HG03469 (cell line): ENCODE measurements around the gene SYN1.
"Not testable (repeated sequence)": the region's sequence is repeated elsewhere in the genome, so short reads cannot be mapped to it uniquely, and the experiment has no call there.

Experiments
- ATAC-seq: cut with Tn5 transposase; IDR thresholded peaks from one replicate; pipeline ENCODE4 v1.9.1; 2021; ENCODE audit warnings: mild to moderate bottlenecking, moderate library complexity, moderate number of reproducible peaks; ENCODE audit not compliant: unreplicated experiment

SYN1 gene

DNA sequence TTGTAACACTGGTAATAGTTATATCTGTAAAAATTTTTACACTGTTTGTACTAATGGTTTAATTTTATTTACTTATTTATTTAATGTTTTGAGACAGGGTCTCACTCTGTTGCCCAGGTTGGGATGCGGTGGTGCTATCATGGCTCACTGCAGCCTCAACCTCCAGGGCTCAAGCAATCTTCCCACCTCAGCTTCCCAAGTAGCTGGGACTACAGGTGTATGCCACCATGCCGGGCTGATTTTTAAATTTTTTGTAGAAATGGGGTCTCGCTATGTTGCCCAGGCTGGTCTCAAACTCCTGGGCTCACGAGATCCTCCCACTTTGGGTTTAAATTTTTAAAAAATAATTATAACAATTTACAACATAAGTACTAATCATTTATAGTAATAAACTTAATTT, 16.5 kb downstream of the SYN1 start:
- not testable (repeated sequence) for ATAC-seq

DNA sequence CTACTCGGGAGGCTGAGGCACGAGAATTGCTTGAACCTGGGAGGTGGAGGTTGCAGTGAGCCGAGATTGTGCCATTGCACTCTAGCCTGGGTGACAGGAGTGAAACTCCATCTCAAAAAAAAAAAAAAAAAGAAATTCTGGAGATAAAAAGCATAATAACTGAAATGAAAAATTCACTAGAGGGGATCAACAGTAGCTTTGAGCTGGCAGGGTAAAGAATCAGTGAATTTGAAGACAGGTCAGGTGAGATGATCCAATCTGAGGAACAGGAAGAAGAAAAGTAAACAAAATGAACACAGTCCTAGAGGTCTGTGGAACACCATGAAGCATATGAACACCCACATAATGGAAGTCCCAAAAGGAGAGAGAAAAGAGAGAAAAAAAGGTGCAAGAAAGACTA, 22.4 kb downstream of the SYN1 start:
- ATAC-seq, result no peak

DNA sequence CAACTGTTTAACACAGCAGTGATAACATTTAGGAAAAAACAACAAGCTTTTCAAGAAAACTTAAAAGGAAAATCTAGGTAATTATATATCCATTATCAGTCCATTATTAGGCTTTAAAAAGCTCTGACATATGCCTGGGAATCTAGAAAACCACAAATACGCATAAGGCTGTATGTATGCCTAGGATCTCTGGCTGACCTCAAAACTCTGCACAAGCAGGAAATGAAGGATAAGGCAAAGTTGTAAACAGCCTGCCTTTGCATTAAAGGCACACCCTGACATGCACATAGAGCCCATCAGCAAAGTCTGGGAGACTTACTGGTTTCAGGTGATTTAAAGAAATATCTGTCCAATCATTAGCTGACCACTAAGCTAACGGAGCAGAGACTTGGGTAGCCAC, 23.4 kb downstream of the SYN1 start:
- no peak for ATAC-seq

DNA sequence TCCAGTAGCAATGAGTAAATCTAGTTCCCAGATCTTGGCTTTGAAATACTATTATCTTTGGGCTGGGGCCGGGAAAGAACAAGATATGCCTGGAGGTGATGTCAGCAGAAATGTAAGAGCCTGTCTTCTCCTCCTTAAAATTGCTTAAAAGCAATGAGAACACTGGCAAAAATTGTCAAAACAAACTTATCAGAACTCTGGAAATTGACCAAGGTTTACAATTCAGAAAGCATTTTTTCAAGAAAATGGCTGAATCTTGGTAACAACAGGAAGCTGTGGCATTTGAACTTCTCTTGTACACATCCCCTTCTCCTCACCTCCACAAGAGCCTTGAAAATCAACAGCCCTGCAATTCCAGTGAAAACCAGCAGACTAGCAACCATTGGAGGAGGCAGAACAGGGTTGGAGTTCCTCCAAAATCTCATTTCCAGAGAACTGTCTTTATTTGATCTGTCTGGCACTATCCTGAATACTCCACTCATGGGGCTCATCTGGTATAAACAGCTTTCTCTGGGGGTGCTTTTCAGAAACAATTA, 23.9 kb downstream of the SYN1 start:
- ATAC-seq, result no peak

DNA sequence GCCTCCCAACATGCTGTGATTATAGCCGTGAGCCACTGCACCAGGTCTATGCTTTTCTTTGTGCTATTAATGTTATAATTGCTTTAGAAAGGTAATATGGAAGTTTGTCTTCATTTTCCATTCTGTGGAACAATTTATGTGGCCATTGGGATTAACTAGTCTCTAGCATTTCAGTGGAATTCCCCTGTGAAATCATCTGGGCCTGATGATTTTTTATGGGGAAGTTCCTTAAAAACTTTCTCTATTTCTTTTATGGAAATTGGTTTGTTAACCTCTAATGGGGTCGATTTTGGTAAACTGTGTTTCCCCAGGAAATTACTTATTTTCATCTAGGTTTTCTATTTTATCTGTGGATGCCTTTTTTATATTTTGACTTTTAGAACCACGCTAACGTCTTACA, 26.1 kb downstream of the SYN1 start:
- no peak for ATAC-seq

DNA sequence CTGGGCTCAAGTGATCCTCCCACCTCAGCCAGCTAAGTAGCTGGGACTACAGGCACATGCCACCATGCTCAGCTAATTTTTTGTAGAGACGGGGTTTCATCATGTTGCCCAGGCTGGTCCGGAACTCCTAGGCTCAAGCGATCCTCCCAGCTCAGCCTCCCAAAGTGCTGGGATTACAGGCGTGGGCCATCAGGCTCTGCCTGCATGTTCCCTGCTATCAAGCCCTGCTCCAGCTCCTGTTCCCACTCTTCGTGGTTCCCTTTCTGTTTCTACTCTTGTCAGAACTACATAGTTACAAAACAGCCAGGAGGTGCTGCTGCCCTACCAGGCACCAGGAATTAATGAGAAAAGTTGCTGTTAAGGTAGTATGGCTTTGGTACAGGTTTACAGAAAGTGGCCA, 28.7 kb downstream of the SYN1 start:
- no peak for ATAC-seq

DNA sequence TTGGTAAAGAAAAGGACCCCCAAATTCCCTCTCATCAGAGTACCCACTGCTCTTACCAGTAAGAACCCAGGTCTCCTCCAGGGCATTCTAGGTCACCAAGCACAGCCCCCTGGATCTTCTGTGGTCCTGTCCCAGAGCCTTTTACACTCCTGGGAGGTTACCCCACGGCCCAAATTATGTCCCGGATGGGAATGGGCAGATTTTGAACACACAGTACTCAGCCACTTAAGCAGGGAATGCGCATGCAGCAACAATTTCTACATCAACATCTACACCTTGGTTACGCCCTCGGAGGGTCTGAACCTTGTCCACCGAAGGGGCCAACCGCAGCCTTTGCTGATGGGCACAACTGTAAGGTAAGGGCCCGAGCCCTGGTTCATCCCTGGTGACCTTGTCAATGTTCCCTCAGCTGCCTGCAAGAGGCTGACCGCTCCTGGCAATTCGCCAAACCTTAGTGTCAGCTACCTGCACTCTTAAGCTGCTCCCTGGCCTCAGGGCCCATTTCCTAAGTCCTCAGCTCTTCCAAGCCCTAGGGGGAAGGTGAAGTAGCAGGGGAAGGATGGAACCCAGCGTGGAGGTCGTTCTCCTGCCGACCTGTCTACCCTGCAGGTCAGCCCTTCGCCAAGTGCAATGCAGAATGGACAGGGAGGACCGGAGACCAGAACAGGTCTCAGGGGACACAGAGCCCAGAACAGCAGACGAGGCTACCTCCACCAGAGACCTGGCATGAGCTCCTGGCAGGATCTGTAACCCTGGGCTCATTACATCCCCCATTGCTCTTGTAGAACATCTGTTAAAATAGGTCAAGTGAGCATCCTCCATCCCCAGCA, 31.5 kb downstream of the SYN1 start:
- ATAC-seq, result no peak

DNA sequence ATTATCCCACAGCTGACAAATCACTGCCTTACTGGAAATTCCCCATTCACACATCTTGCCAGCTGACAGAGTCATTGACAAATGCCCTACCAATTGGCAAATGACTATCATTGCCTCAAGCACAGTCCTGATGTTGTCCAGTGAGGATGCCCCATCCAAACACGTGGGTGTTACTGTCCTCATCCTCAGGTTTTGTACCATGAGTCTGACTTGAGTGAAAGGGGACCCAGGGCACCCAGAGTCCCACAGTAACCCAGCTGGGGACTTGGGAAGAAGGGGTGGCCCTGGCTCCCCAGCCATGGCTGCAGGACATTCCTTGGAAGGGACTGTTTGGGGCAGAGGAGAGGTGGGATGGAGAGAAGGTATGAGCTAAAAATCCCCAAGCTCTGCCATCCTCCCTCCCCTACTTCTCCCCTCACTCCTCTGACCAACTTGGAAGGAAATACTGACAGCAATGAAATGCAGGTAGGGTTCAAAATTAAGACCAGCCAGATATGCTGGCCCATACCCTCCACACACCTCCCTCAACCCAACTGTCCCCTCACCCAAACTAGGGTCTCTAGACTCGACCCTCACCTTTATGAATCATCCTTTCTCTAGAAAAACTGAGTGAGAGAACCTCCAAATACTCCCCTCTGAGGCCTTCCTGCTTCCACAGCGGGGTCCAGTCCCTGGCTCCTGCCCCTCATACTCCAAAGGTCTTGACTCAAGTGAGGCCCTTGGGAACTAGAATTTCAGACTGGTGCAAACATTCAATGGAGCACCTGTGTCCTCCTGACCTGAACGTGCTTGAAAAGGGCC, 32.4 kb downstream of the SYN1 start:
- ATAC-seq, result no peak

DNA sequence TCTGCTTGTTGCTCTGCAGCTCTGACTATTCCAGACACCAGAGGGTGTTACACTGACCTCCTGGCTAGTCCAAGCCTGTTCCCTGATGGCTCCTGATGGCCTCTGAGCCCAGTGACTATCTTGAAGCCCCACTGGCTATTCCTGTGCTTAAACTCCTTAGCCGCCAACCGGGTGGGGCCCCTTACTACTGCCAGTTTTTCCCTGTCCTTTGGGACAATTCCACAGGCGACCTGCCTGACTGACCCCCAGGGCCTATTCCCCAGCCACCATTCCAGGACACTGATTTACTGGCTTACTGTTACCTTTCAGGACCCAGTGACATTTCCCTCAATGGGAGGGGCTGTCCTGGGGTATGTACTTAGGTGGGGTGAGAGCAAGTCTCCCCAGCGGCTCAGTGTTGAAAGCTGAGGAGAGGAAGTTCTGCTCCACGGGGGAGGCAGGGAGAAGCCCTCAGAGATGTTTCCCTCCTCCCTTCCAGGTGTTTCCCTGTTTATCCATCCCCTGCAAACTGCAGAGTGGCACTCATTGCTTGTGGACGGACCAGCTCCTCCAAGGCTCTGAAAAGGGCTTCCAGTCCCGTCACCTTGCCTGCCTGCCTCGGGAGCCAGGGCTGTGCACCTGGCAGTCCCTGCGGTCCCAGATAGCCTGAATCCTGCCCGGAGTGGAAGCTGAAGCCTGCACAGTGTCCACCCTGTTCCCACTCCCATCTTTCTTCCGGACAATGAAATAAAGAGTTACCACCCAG, 33.4 kb downstream of the SYN1 start:
- ATAC-seq, result no peak

DNA sequence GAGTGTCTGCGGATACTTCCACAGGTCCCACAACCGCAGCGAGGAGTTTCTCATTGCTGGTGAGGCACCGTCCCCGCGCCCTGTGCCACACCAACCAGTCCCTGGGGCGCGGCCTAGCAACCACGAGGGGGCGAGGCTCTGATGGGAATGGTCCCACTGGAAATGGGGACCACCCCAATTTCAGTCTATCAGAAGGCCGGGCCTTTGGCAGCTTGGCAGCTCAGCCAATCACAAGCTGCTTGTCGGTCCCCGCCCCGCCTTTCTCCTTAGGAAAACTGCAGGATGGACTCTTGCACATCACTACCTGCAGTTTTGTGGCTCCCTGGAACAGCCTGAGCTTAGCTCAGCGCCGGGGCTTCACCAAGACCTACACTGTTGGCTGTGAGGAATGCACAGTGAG, 34.4 kb downstream of the SYN1 start:
- no peak for ATAC-seq

DNA sequence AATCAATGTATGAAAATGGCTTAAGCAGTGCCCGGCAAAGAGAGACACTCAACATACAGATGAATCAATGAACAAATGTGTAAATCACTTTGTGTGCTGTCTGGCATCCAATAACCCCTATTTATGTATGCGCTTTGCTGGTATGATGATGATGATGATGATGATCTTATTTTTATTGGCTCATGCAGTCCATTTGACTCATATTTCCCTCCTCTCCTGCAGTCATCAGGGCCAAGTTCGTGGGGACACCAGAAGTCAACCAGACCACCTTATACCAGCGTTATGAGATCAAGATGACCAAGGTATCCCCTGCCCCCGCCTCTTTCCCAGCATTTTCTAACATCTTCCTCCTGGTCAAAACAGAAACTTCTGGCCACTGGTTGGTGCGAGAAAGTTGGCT, 34.9 kb downstream of the SYN1 start:
- no peak for ATAC-seq

DNA sequence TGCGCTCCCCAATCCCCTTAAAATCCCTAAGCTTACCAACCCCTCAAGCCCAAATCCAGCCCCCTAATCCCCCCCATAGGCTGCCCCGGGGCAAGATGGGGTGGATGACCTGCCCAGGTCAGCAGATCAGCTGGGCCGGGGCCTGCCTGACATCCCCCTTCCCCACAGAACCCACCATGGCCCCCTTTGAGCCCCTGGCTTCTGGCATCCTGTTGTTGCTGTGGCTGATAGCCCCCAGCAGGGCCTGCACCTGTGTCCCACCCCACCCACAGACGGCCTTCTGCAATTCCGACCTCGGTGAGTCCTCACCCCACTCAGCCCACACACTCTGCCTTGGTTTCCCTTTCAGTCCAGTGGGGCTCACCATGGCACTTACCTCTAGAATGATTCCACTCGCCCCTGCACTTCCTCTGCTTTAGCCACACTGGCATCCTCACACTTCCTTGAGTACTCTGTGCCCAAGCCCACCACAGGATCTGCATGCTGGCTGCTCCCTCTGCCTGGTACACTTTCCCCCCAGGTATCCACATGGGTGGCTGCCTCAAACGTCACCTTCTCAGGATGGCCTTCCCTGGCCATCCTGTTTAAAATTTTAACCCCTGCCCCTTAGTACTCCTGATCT, 36.3 kb downstream of the SYN1 start:
- no peak for ATAC-seq

DNA sequence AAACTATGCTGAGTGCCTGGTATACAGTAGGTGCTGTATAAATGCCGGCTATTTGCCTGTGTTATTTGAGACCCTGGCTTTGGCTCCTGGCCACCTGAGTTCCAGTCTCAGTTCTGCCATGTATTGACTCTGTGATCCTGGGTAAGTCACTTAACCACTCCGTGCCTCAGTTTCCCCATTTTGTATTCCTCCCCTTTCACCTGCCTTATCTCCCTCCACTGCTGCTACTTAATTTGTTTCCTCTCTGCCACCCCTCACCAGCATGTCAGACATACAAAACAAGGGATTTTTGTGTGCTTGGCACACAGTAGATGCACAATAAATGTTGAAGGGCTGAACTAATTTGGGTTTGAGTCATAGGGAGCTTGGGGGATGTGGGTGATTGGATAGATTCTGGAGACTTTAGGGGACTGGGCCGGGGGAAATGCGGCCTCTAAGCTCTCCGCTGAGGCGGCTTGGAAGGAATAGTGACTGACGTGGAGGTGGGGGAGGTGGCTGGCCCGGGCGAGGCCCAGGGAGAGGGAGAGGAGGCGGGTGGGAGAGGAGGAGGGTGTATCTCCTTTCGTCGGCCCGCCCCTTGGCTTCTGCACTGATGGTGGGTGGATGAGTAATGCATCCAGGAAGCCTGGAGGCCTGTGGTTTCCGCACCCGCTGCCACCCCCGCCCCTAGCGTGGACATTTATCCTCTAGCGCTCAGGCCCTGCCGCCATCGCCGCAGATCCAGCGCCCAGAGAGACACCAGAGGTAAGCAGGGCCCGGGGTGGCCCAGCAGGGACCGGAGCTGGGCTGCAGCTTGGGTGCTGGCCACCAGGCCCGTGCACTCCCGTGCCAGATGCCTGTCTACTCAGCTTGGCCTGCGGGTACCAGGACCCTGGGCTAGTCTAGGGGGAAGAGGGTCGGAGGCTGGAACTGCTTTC, 37.7 kb downstream of the SYN1 start, which contains the start of gene TIMP1:
Gene TIMP1, plus strand, starts transcription at position 706 of the 917 bp plus-strand sequence. CDS start 980 bp downstream, outside the sequence.
- ATAC-seq, result no peak

DNA sequence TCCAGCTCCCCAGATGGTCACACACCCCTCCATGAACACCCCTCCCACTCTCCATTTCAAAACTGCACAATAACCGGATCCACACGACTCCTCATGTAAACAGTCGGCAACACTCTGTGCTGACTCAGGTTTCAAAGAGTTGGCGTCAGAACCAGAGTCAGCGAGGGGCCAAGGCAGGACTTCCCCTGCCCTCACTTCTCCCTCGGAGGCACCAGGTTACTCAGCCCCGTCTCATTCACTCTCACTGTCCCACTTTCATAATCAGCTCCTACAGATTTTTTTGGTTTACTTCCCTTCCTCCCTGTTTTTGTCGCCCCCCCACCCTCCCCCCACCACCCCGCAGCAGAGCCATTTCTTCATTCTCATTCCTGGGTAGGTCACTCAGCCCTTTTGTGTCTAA, 40.1 kb downstream of the SYN1 start:
- no peak for ATAC-seq

DNA sequence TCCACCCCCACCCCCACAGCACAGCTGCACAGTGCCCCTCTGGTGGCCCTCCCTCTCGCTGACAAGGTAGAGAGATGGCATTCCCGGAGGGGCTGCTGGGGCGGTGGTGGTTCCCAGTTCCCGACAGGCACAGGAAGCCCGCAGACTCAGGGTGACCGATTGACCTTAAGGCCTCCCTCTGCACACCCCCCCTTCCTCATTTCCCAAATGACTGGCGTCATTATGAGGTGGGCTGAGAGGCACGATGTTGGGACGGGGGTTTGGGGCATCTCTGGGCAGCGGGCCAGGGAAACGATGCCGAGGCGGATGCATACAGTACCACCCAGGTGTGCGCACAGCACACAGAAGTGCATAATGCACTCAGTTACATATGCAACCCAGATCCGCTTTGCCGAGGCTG, 41.0 kb downstream of the SYN1 start:
- no peak for ATAC-seq

DNA sequence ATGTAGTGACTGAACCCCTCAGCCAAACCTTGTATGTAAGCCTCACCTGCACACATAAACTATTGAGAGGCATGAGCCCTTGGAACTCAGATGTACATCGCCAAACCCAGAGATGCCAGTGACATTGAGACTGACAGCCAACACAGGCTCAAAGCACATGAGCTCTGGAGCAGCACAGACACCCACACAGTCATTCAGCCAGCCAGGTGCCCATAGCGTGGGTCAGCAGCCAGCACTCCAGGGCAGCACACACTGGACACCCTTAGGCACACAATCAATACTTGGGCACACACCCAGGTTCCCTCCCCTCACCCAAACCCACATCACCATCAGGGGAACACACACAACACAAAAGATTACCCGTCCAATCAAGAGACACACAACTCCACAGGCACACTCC, 41.8 kb downstream of the SYN1 start:
- no peak for ATAC-seq

DNA sequence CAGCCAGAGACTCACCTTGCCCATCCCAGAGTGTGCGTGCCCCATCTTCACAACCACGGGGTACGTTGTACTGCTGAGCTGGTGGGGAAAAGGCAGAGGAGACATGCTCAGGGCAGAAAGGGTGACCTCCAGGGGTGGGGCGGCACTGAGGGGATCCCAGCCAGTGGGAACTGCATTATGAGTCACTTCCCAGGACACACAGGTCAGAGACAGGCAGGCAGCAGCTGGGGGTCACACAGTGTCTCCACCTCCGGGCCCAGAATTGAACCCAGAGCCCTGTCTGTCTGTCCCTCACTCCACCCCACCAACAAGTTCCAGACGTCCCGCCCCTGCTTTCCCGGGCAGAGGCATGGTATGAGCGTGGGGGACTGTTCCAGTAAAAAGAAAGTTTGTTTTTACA, 42.2 kb downstream of the SYN1 start:
- no peak for ATAC-seq

DNA sequence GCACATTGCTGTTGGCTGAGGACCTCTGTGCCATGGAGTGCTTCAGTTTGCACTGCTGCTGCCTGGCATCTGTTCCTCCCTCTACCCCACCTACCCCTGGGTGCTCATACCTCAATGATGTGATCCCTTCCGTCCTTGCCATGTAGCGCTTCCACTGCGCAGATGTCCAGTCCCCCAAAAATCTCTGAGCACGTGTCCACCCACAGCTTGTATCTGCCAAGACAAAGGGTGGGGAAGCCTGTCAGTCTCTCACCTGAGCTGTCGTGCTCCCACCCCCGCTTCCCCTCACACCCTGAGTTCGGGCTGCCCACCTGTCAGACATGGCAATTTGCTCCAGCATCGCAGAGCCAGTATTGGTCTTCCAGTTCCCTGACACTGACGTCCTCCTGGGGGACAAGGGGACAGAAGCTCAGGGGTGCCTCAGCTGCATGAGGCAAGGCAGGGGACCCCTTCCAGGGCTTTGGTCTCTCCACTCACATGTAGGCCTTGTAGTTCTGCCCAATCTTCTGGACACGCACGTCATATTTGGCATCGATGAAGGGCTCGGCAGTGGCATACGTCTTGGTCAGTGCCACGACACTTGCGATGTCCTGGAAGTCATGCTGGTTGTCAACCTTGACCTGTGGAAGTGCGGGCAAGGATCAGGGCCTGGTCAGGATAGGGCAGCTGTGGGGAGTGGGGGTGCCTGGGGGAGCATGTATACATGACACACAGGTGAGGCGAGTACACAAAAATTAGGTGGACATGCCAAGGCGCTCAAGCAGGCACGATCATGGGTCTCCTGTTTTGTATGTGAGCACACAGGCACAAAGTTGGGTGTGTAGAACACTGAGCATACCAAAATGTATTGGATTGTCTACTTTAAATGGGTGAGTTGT, 43.4 kb downstream of the SYN1 start:
- no peak for ATAC-seq
